Measurements from ENCODE around the gene MGP.
A peak's percentile ranks its signal among the peaks of the same experiment; 100 is the strongest.

MGP gene

GRCh38 chr12:14910090-14910915 is 24.6 kb upstream of the MGP start:
- no peak for DNase-seq (ENCODE audit: low spot score)
- Histone ChIP-seq H3K23ac (ENCODE audit: low read depth, low read length, poor library complexity) (no peak overlapping the region), H3K27ac (replicated peaks; ENCODE audit: low read length) (no peak overlapping the region), H3K9me3 (replicated peaks in 1 of 2; ENCODE audit: control insufficient read depth in 2 of 2, insufficient read depth in 1 of 2, low read depth in 1 of 2, low read length in 2 of 2) (no peaks in the 10 kb centered on the region), H4K91ac (ENCODE audit: low read depth, low read length, poor library complexity) (no peak overlapping the region), H2BK15ac (ENCODE audit: low read length) (no peak overlapping the region), H2AK5ac (ENCODE audit: low read depth, low read length) (no peak overlapping the region), H4K8ac (ENCODE audit: low read depth, low read length) (no peak overlapping the region), H3K36me3 (replicated peaks in 1 of 2; ENCODE audit: control insufficient read depth in 2 of 2, insufficient read depth in 2 of 2, low read length in 2 of 2) (no peaks in the 10 kb centered on the region), H3K79me1 (ENCODE audit: low read depth, low read length) (no peaks in the 10 kb centered on the region), H3K4me3 (ENCODE audit: low read length in 2 of 2) (no peak overlapping the region), H3K4me2 (ENCODE audit: insufficient read depth, low read length, poor library complexity, severe bottlenecking) (no peak overlapping the region), H3K9ac (ENCODE audit: low read depth, low read length, poor library complexity) (no peak overlapping the region), H3K18ac (ENCODE audit: low read length) (no peak overlapping the region), H3K4me1 (ENCODE audit: control insufficient read depth in 2 of 2, insufficient read depth in 1 of 2, low read depth in 1 of 2, low read length in 2 of 2) (peaks cover 0 to 4% of the 10 kb centered on the region in 2 donors), H2BK12ac (ENCODE audit: low read length) (no peak overlapping the region), H3K4ac (ENCODE audit: low read length) (no peak overlapping the region), H2AFZ (ENCODE audit: low read length) (peak overlapping the region; percentile 60), H2BK5ac (ENCODE audit: low read length) (no peak overlapping the region), H3K27me3 (ENCODE audit: control insufficient read depth in 3 of 3, insufficient read depth in 3 of 3, low read depth in 1 of 3, low read length in 3 of 3) (no peaks in the 10 kb centered on the region), H2BK120ac (ENCODE audit: low read depth, low read length) (no peak overlapping the region), H3K14ac (ENCODE audit: low read length) (no peak overlapping the region)
- no CpG with 5 or more reads among the region's 5 CpGs for WGBS, 2 donors (ENCODE audit: extremely low coverage in 2 of 2, insufficient read length in 2 of 2, insufficient replicate concordance in 1 of 2)

GRCh38 chr12:14907953-14908352 is 22.3 kb upstream of the MGP start:
- WGBS, 2 donors (ENCODE audit: extremely low coverage in 2 of 2, insufficient read length in 2 of 2, insufficient replicate concordance in 1 of 2): no CpG with 5 or more reads among the region's 1 CpG
- no peak overlapping the region for H2BK120ac ChIP-seq (ENCODE audit: low read depth, low read length)

GRCh38 chr12:14906114-14906513 is 20.5 kb upstream of the MGP start:
- Histone ChIP-seq H3K23ac (ENCODE audit: low read depth, low read length, poor library complexity) (no peak overlapping the region), H3K4me3 (ENCODE audit: low read length in 2 of 2) (no peak overlapping the region), H3K9ac (ENCODE audit: low read depth, low read length, poor library complexity) (no peak overlapping the region), H3K27me3 (ENCODE audit: control insufficient read depth in 3 of 3, insufficient read depth in 3 of 3, low read depth in 1 of 3, low read length in 3 of 3) (no peaks in the 10 kb centered on the region), H3K9me3 (replicated peaks in 1 of 2; ENCODE audit: control insufficient read depth in 2 of 2, insufficient read depth in 1 of 2, low read depth in 1 of 2, low read length in 2 of 2) (no peaks in the 10 kb centered on the region), H3K79me1 (ENCODE audit: low read depth, low read length) (no peaks in the 10 kb centered on the region), H3K4me1 (ENCODE audit: control insufficient read depth in 2 of 2, insufficient read depth in 1 of 2, low read depth in 1 of 2, low read length in 2 of 2) (no peaks in the 10 kb centered on the region), H2AK5ac (ENCODE audit: low read depth, low read length) (no peak overlapping the region), H3K14ac (ENCODE audit: low read length) (no peak overlapping the region), H2AFZ (ENCODE audit: low read length) (no peak overlapping the region), H2BK15ac (ENCODE audit: low read length) (no peak overlapping the region), H2BK12ac (ENCODE audit: low read length) (no peak overlapping the region), H4K8ac (ENCODE audit: low read depth, low read length) (no peak overlapping the region), H3K27ac (replicated peaks; ENCODE audit: low read length) (no peak overlapping the region), H3K36me3 (replicated peaks in 1 of 2; ENCODE audit: control insufficient read depth in 2 of 2, insufficient read depth in 2 of 2, low read length in 2 of 2) (no peaks in the 10 kb centered on the region), H4K91ac (ENCODE audit: low read depth, low read length, poor library complexity) (no peak overlapping the region), H2BK120ac (ENCODE audit: low read depth, low read length) (no peak overlapping the region), H3K4me2 (ENCODE audit: insufficient read depth, low read length, poor library complexity, severe bottlenecking) (no peak overlapping the region), H2BK5ac (ENCODE audit: low read length) (no peak overlapping the region), H3K18ac (ENCODE audit: low read length) (no peak overlapping the region), H3K4ac (ENCODE audit: low read length) (no peak overlapping the region)
- no peak for DNase-seq (ENCODE audit: low spot score)
- no CpG with 5 or more reads among the region's 5 CpGs for WGBS, 2 donors (ENCODE audit: extremely low coverage in 2 of 2, insufficient read length in 2 of 2, insufficient replicate concordance in 1 of 2)

More at GRCh38 chr12:14907953-14908352, 22.3 kb upstream of the MGP start:
- no peaks in the 10 kb centered on the region for H3K9me3 ChIP-seq (replicated peaks in 1 of 2; ENCODE audit: control insufficient read depth in 2 of 2, insufficient read depth in 1 of 2, low read depth in 1 of 2, low read length in 2 of 2)
- no peak overlapping the region for H3K9ac ChIP-seq (ENCODE audit: low read depth, low read length, poor library complexity)
- H2BK12ac ChIP-seq (ENCODE audit: low read length): no peak overlapping the region
- no peak overlapping the region for H2BK15ac ChIP-seq (ENCODE audit: low read length)
- H2AK5ac ChIP-seq (ENCODE audit: low read depth, low read length): no peak overlapping the region
- H3K4me2 ChIP-seq (ENCODE audit: insufficient read depth, low read length, poor library complexity, severe bottlenecking): no peak overlapping the region
- no peak overlapping the region for H4K8ac ChIP-seq (ENCODE audit: low read depth, low read length)
- H3K36me3 ChIP-seq (replicated peaks in 1 of 2; ENCODE audit: control insufficient read depth in 2 of 2, insufficient read depth in 2 of 2, low read length in 2 of 2): no peaks in the 10 kb centered on the region
- H3K14ac ChIP-seq (ENCODE audit: low read length): no peak overlapping the region
- no peak for DNase-seq (ENCODE audit: low spot score)
- H3K23ac ChIP-seq (ENCODE audit: low read depth, low read length, poor library complexity): no peak overlapping the region
- no peak overlapping the region for H2BK5ac ChIP-seq (ENCODE audit: low read length)
- H4K91ac ChIP-seq (ENCODE audit: low read depth, low read length, poor library complexity): no peak overlapping the region
- H3K18ac ChIP-seq (ENCODE audit: low read length): no peak overlapping the region
- no peak overlapping the region for H3K27ac ChIP-seq (replicated peaks; ENCODE audit: low read length)
- no peaks in the 10 kb centered on the region for H3K27me3 ChIP-seq (ENCODE audit: control insufficient read depth in 3 of 3, insufficient read depth in 3 of 3, low read depth in 1 of 3, low read length in 3 of 3)
- H3K79me1 ChIP-seq (ENCODE audit: low read depth, low read length): no peaks in the 10 kb centered on the region
- H2AFZ ChIP-seq (ENCODE audit: low read length): no peak overlapping the region
- no peak overlapping the region for H3K4ac ChIP-seq (ENCODE audit: low read length)
- no peak overlapping the region for H3K4me3 ChIP-seq (ENCODE audit: low read length in 2 of 2)
- no peaks in the 10 kb centered on the region for H3K4me1 ChIP-seq (ENCODE audit: control insufficient read depth in 2 of 2, insufficient read depth in 1 of 2, low read depth in 1 of 2, low read length in 2 of 2)

GRCh38 chr12:14905269-14906004 is 19.8 kb upstream of the MGP start:
- no peaks in the 10 kb centered on the region for H3K4me1 ChIP-seq (ENCODE audit: control insufficient read depth in 2 of 2, insufficient read depth in 1 of 2, low read depth in 1 of 2, low read length in 2 of 2)
- no peaks in the 10 kb centered on the region for H3K27me3 ChIP-seq (ENCODE audit: control insufficient read depth in 3 of 3, insufficient read depth in 3 of 3, low read depth in 1 of 3, low read length in 3 of 3)
- H4K91ac ChIP-seq (ENCODE audit: low read depth, low read length, poor library complexity): no peak overlapping the region
- no peak overlapping the region for H3K4me3 ChIP-seq (ENCODE audit: low read length in 2 of 2)
- no peak overlapping the region for H3K27ac ChIP-seq (replicated peaks; ENCODE audit: low read length)
- no peak overlapping the region for H3K4me2 ChIP-seq (ENCODE audit: insufficient read depth, low read length, poor library complexity, severe bottlenecking)
- H3K14ac ChIP-seq (ENCODE audit: low read length): no peak overlapping the region
- H3K9ac ChIP-seq (ENCODE audit: low read depth, low read length, poor library complexity): no peak overlapping the region
- H2BK120ac ChIP-seq (ENCODE audit: low read depth, low read length): no peak overlapping the region
- no peak overlapping the region for H2BK5ac ChIP-seq (ENCODE audit: low read length)
- no peak overlapping the region for H4K8ac ChIP-seq (ENCODE audit: low read depth, low read length)
- no CpG with 5 or more reads among the region's 5 CpGs for WGBS, 2 donors (ENCODE audit: extremely low coverage in 2 of 2, insufficient read length in 2 of 2, insufficient replicate concordance in 1 of 2)
- H3K36me3 ChIP-seq (replicated peaks in 1 of 2; ENCODE audit: control insufficient read depth in 2 of 2, insufficient read depth in 2 of 2, low read length in 2 of 2): no peaks in the 10 kb centered on the region
- no peaks in the 10 kb centered on the region for H3K79me1 ChIP-seq (ENCODE audit: low read depth, low read length)
- no peak overlapping the region for H2BK15ac ChIP-seq (ENCODE audit: low read length)
- H3K9me3 ChIP-seq (replicated peaks in 1 of 2; ENCODE audit: control insufficient read depth in 2 of 2, insufficient read depth in 1 of 2, low read depth in 1 of 2, low read length in 2 of 2): no peaks in the 10 kb centered on the region
- H2BK12ac ChIP-seq (ENCODE audit: low read length): no peak overlapping the region
- no peak overlapping the region for H3K4ac ChIP-seq (ENCODE audit: low read length)
- no peak for DNase-seq (ENCODE audit: low spot score)
- H3K18ac ChIP-seq (ENCODE audit: low read length): no peak overlapping the region
- no peak overlapping the region for H2AK5ac ChIP-seq (ENCODE audit: low read depth, low read length)
- no peak overlapping the region for H3K23ac ChIP-seq (ENCODE audit: low read depth, low read length, poor library complexity)
- H2AFZ ChIP-seq (ENCODE audit: low read length): no peak overlapping the region
